Mammary epithelial cell (primary cell): ENCODE measurements around the gene ANKRD65.
"Not testable (repeated sequence)": the region's sequence is repeated elsewhere in the genome, so short reads cannot be mapped to it uniquely, and the experiment has no call there.

Source experiments
- CTCF ChIP-seq, 2 donors: IDR thresholded peaks in 1 of 2; conservative IDR thresholded peaks in 1 of 2; 2 replicates each; pipeline ENCODE4 v1.5.1; 2011 to 2012; ENCODE audit warnings: inconsistent platforms in 2 of 2, low read length in 2 of 2, mild to moderate bottlenecking in 2 of 2, control low read depth in 1 of 2, low read depth in 1 of 2; ENCODE audit not compliant: insufficient read depth in 1 of 2; ENCODE audit errors: extremely low read depth in 1 of 2
- EZH2 ChIP-seq: IDR thresholded peaks from 2 replicates; pipeline ENCODE4 v1.6.1; 2012; ENCODE audit warnings: low read length, inconsistent platforms, borderline replicate concordance

GRCh38 chr1:1459156-1459555 lies 38.1 kb upstream of the ANKRD65 start:
- TF ChIP-seq CTCF (conservative IDR thresholded peaks at IDR 0.05 in 1 of 2, IDR thresholded peaks at IDR 0.05 in 1 of 2; ENCODE audit: extremely low read depth in 1 of 2, insufficient read depth in 1 of 2, low read depth in 1 of 2, low read length in 2 of 2); EZH2: not testable (repeated sequence)
